Activated T-cell treated with anti-CD3 and anti-CD28 coated beads for 24 hours (primary cell): ENCODE measurements around the gene PPP1R2C.

Experiments used
- DNase-seq: peaks from one replicate; pipeline ENCODE4 v3.0.0-alpha.2; 2020; ENCODE audit warnings: low read depth

The PPP1R2C gene

DNA sequence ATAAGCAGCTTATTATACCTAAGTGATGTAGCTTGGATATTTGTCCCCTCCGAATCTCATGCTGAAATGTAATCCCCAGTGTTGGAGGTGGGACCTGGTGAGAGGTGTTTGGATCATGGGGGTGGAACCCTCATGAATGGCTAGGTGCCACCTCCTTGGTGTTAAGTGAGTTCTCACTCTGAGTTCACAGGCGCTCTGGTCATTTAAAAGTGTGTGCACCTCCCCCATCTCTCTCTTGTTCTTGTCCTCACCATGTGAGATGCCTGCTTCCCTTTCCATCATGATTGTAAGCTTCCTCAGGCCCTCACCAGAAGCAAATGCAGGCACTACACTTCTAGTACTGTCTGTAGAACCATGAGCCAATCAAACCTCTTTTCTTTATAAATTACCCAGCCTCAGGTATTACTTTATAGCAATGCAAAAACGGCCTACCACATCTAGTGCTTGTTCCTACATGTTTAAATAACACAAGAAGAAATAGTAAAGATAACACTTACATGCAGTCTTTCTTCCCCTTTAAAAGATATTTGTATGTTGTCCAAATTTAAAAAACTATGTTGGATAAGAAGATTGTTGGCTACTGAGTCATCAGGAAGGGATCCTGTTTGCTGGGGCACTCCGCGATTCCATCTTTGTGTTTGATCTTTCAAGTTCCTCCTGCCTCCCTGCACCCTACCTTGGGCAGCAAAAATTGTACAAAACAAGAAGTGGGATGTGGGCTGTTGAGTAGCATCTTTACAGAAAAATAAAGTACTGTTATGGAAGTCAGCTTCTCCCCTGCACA lies 29.7 kb downstream of the PPP1R2C start:
- DNase-seq: no peak

DNA sequence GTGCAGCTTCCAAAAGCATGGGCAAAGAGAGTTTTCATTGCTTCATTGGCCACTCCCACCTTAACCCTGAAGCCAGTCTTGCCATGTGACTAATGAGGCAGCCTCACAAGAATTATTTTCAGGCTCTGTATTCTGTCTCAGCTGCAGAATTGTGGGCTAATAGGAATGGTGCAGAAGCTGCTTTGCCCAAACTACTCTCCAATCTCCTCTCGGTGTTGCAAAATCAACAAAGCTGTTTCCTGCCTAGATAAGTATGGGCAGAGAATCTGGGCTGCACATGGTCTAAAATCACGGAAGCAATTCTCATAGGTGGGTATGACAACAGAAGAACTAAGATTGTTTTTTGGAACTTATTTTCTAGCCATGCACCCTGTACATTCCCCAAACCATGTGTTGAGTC lies 31.4 kb downstream of the PPP1R2C start:
- no peak for DNase-seq

DNA sequence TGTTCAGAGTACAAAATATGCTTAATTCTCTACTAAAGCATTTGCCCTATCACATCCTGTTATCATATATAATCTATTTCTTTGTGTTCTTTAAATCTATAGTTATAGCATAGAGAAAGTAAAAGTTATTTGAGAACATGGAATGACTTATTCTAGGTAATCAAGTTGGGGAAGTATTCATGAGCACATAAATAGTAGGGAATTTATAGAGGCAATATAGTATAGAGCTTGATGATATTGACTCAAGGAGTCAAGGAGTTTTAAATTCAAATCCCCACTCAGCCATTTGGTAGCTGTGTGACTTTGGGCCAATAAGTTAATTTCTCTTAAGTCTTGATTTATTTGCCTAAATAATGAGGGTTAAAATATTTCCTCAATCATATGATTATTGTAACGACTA lies 37.5 kb downstream of the PPP1R2C start:
- DNase-seq: no peak

DNA sequence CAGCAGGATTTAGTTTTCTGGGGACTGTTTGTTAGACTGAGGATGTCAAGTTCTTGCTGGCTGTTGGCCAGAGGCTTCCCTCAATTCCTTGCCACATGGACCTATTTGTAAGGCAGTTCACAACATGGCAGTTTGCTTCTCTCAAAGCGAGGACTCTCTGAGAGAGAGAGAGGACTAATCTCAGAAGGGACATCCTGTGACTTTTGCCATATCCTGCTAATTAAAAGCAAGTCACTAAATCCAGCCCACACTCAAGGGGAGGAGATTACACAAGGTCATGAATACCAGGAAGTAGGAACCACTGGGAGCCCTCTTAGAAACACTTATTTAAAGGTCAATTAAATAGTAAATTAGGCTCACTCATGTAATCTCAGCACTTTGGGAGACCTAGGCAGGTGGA lies 38.2 kb downstream of the PPP1R2C start:
- DNase-seq: no peak

DNA sequence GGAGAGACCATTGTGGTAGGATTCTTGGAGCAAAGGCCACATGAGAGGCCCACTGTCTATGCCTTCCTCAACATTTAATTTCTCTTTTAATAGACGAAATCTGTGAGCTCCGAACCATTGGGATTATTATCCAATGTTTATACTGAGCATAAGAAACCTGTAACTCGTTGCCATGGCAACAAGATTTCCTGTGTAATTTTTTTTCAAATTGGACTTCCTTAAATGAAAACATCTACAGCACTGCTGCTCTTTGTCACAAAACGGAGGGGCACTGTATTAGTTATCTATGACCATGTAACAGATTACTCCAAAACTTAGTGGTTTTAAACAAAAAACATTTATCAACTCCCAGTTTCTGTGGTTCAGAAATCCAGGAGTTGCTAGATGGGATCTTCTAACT lies 38.7 kb downstream of the PPP1R2C start:
- no peak for DNase-seq

DNA sequence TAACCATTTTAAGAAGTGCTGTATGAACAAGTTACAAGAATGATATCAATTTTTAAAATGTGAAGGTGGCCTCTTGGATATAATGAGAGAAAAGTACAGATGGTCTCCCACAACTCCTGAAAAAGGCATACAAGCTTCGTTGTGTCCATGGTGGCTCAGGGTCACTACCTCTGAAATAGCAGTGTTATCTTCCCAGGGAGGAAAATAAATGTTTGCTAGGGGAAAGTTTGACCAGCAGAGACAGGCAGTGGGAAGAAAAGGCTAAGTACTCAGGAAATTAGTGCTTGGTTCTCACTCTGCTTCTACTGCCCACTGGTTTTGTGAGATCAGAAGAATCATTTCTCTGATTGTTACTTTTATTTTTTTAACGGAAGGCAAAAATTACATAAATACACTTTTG lies 39.4 kb downstream of the PPP1R2C start:
- DNase-seq: no peak

DNA sequence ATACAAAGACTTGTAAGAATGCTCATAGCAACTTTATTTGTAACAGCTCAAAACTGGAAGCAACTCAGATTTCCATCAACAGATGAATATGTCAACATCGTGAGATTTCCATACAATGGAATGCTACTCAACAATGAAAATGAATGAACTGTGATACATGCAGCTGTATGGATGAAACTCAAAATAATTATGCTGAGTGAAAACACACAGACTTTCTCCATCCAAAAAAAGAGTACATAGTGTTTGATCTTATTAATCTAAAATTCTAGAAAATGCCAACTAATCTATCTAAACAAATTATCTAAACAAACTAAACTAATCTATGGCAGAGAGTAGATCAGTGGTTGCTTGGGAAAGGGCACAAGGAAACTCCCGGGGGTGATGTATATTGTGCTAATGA lies 42.7 kb downstream of the PPP1R2C start:
- no peak for DNase-seq

DNA sequence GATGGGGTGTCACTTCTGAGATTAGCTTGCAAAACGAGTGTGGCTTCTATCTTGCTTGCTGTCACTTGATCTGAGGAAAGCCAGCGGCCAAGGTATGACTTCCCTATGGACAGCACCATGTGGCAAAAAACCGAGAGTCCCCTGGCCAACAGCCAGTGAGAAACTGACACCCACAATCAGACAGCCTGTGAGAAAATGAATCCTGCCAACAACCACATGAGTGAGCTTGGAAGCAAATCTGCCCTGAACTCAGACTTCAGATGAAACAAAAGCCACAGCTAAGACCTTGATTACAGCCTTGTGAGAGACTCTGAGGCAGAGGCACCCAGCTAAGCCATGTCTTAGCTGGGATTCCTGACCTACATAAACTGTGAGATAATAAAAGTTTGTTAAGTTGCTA lies 45.5 kb downstream of the PPP1R2C start:
- no peak for DNase-seq
